D341Med (cell line): ENCODE data around the gene TMEM229A.
"Not testable (repeated sequence)": the region's sequence is repeated elsewhere in the genome, so short reads cannot be mapped to it uniquely, and the experiment has no call there.

Experiments
- DNase-seq: peaks from one replicate; pipeline ENCODE4 v3.0.0; 2012; ENCODE audit warnings: low spot score

TMEM229A gene

GRCh38 chr7:124031919-124032318 is 948 bp downstream of the TMEM229A start:
- peak; percentile 46 for DNase-seq

DNA sequence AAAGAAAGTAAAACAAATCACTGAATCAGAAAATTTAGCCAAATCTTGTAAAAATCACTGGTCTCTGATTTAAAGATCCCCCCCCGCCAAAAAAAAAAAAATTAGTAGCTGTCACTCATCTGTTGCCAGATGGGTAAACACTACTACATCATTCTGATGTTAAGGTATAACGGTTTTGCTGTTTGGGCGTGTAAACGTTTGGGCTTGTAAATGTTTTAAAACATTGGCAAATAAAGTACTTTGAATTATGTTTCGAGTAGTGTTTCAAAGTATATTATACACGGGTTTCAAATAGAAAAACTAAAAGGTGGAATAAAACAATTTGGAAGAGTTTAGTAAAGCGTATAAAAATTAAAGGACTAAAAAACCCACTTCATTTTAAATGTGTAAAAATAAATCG is 1.5 kb downstream of the TMEM229A start:
- DNase-seq, result no peak

DNA sequence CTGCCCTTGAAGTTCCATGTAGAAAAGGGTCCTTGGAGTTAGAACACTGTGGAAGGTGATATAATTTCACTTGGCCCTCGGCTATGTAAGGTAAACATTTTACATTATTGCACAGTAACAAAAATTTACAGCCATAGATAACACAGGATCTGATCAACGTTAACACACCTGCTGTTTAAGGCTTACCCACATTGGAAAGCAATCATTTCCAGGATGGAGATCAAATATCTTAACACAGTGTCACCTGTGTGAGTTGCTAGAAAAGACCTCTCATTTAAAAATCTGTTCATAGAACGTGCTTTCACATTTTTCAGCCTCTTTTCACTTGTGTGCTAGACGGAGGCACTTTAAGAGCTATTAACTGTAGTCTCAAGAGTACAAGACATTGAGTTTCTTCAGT is 1.9 kb downstream of the TMEM229A start:
- no peak for DNase-seq

DNA sequence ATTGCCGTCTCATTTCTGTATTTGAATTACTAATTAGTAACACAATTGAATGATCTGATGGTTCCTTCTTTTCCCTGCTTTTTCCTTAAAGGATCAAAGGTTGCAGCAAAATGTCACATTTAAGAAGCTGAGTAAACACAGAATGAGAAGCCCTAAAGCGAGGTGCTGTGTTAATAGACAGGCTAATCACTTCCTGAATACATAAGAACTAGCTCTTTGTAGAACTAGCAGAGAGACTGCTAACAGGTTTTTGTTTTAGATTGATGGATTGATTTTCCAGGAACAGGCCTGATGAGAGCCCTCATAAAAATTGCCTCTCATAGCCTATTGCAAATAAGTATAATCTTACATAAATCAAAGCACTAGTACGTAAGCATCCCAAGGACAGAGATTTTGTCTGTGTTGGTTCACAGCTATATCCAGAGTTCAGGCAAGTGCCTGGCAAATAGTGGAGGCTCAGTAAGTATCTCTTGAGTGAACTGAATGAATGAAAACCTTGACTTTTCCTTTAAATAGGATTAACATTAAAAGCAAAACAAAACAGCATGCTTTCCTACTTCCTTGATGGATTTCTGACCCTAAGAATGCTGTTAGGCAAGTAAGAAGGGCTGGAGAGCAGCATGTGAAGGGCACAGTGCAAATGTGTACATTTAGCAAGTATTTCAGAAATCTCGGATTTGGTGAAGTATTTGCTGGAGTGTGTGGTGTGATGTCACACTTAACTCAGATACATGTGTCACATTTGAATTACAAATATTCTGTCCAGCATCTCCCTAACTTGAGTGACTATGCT is 3.3 kb downstream of the TMEM229A start:
- DNase-seq, result no peak

- DNase-seq, result no peak
Measured at GRCh38 chr7:124027236-124027635, 5.6 kb downstream of the TMEM229A start.

DNA sequence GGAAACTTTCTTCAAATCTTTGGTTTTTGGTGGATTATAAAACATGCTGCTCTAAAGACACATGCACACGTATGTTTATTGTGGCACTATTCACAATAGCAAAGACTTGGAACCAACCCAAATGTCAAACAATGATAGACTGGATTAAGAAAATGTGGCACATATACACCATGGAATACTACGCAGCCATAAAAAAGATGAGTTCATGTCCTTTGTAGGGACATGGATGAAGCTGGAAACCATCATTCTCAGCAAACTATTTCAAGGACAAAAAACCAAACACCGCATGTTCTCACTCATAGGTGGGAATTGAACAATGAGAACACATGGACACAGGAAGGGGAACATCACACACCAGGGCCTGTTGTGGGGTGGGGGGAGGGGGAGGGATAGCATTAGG is 8.5 kb downstream of the TMEM229A start:
- DNase-seq, result not testable (repeated sequence)

- DNase-seq, result no peak
Measured at GRCh38 chr7:124022551-124022950, 10.3 kb downstream of the TMEM229A start.

DNA sequence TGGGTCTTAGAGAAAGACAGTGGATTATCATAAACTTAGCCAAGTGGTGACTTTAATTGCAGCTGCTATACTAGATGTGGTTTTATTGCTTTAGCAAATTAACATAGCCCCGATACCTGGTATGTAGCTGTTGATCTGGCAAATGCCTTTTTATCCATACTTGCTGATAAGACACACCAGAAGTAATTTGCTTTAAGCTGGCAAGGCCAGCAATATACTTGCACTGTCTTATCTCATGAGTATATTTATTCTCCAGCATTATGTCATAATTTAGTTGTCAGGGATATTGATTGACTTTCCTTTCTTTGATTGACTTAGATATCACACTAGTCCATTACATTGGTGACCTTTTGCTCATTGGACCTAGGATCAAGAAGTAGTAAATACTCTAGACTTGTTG is 12.8 kb downstream of the TMEM229A start:
- no peak for DNase-seq

DNA sequence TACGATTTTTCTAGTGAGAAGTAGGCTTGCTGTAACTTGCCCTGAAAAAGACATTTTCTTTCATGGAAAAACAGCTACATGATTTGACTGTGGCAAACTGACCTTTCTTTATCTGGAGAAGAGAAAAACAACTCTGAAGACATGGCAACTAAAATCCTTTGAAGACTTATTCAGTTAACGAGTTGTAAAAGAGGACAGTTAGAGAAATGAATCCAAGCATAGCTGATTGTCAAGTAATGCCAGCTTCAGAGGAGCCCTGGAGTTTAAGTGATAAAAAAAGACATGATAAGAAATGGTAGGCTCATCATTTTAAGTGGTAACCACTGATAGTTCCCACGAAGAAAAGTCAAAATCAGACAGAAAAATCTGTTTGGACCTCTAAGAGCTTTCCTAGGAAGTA is 19.6 kb downstream of the TMEM229A start:
- no peak for DNase-seq

DNA sequence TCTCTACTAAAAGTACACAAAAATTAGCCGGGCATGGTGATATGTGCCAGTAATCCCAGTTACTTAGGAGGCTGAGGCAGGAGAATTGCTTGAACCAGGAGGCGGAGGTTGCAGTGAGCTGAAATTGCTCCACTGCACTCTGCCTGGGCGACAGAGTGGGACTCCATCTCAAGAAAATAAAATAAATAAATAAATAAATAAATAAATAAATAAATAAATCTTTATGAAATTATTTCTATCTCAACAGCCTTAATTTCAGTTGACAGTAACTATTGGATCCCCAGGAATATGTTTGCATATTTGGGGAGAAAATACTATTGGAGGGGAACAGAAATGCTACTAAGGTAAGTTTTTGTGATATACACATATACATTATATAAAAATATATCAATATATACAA is 20.0 kb downstream of the TMEM229A start:
- DNase-seq, result no peak

DNA sequence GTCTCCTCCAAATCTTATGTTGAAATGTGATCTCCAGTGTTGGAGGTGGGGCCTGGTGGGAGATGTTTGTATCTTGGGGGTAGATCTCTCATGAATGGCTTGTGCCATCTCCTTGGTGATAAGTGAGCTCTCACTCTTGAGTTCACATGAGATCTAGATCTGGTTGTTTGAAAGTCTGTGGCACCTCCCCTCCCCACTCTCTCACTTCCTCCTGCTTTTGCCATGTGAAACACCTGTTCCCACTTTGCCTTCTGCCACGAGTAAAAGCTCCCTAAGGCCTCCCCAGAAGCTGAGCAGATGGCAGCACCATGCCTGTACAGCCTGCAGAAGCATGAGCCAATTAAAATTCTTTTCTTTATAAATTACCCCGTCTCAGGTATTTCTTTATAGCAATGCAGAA is 23.5 kb downstream of the TMEM229A start:
- no peak for DNase-seq

GRCh38 chr7:124008296-124008695 is 24.6 kb downstream of the TMEM229A start:
- not testable (repeated sequence) for DNase-seq

DNA sequence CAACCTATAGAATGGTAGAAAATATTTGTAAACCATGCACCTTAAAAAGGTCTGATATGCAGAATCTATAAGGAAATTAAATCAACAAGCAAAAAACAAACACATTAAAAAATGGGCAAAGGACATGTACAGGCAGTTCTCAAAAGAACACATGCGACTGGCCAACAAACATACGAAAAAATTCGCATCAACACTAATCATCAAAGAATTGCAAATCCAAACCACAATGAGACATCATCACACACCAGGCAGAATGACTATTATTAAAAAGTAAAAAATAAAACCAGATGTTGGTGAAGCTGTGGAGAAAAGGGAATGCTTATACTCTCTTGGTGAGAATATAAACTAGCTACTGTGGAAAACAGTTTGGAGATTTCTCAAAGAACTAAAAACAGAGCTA is 33.2 kb downstream of the TMEM229A start:
- no peak for DNase-seq

DNA sequence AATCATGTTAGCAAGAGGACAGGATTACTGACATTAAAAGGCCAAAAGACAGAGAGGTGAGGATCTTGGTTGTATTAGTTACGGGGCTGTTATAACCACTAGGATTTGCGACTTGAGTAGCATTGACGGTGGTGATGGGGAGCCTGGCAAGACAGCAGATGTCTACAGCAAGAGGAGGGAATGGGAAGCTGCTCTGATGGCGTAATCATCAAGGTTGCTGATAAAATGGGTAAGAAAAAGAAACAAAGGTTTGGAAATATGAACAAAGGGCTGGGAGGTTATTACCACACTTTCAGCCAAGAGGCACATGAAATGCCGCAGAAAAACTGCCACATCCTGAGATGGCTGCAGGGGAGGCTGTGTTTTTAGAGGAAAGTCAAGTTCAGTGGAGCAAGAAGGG is 33.9 kb downstream of the TMEM229A start:
- no peak for DNase-seq

GRCh38 chr7:123996327-123996625 is 36.6 kb downstream of the TMEM229A start:
- DNase-seq, result no peak

- no peak for DNase-seq
Measured at GRCh38 chr7:123995617-123996326, 37.1 kb downstream of the TMEM229A start.

- DNase-seq, result no peak
Measured at GRCh38 chr7:123994449-123994848, 38.4 kb downstream of the TMEM229A start.

DNA sequence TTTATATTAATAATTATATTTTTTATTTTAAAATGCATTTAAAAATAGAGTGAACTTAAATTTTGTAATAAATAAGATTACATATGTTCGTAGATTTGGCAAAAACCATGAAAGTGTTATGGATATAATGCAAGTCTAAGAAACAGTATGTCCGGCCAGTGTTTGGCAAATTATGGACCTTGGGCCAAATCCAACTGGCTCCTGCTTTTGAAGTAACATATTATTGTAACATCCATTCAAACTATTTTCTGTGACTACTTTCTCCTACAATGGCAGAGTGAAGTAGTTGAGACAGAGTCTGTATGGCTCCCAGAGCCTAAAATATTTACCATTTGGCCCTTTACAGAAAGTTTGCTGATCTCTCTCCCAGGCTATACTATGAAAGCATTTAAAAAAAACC is 38.9 kb downstream of the TMEM229A start:
- DNase-seq, result no peak

DNA sequence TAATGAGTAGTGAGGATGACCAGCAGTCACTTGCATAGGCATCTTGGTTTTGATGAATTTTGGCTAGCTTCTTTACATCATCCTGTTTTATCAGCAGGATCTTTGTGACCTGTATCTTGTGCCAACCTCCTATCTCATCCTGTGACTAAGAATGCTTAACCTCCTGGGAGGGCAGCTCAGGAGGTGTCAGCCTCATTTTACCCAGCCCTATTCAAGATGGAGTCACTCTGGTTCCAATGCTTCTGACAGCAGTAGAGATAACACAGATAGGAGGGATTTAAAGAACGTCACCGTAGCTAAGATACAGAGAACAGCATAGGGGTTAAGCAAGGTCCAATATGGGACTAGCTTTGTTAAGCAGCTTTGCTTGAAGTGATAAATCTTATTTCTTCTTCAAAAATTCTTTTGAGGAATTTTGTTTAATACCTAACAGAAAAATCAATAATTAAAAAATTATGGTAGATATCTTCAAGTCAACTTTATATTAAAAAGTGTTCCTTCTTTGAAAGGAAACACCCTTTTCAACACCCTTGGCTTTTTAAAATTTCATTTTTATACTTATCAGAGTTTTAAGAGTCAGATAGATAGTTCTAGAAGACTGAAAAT is 39.9 kb downstream of the TMEM229A start:
- no peak for DNase-seq

DNA sequence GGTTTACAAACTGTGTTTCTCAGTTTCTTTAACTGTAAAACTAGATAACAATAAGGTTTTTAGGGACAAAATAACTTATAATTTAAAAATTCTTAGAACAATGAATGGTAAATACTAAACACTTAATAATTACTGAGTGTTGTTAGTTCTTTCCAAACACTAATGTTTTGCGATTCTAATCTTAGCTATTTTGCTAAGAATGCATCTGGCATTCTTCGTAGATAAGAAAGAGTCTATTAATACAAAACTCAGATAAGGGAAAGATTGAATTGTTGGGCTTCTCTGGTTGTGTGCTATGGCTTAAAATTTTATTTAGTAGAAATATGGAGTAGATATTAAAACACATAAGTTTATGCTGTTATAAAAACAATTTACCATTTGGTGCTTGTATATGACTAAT is 45.4 kb downstream of the TMEM229A start:
- no peak for DNase-seq
